GM19351 (cell line): ENCODE measurements around the gene OR5AU1.
"Not testable (repeated sequence)": the region's sequence is repeated elsewhere in the genome, so short reads cannot be mapped to it uniquely, and the experiment has no call there.

ENCODE experiments used
- ATAC-seq: cut with Tn5 transposase; IDR thresholded peaks from one replicate; pipeline ENCODE4 v1.9.1; 2021; ENCODE audit warnings: mild to moderate bottlenecking, moderate library complexity; ENCODE audit not compliant: unreplicated experiment

Gene OR5AU1

GRCh38 chr14:21182166-21182565, 26.3 kb upstream of the OR5AU1 start:
- ATAC-seq: no peak

- no peak for ATAC-seq
These were observed 15.3 kb upstream of the OR5AU1 start for GRCh38 chr14:21171128-21171527.

- no peak for ATAC-seq
These were observed 13.7 kb upstream of the OR5AU1 start for GRCh38 chr14:21169573-21169972.

- ATAC-seq: no peak
These were observed 12.2 kb upstream of the OR5AU1 start for GRCh38 chr14:21168055-21168454.

GRCh38 chr14:21165670-21166069, 9.8 kb upstream of the OR5AU1 start:
- not testable (repeated sequence) for ATAC-seq

GRCh38 chr14:21165002-21165605, 9.2 kb upstream of the OR5AU1 start:
- not testable (repeated sequence) for ATAC-seq

GRCh38 chr14:21163871-21164291, 8.0 kb upstream of the OR5AU1 start:
- ATAC-seq: no peak

- ATAC-seq: no peak
These were observed 6.2 kb upstream of the OR5AU1 start for GRCh38 chr14:21162081-21162480.

GRCh38 chr14:21160061-21160610, 4.3 kb upstream of the OR5AU1 start:
- no peak for ATAC-seq

- ATAC-seq: not testable (repeated sequence)
These were observed 2.3 kb upstream of the OR5AU1 start for GRCh38 chr14:21158175-21158574.

GRCh38 chr14:21149641-21150367, 6.1 kb downstream of the OR5AU1 start:
- ATAC-seq: no peak

GRCh38 chr14:21145437-21145836, 10.4 kb downstream of the OR5AU1 start:
- no peak for ATAC-seq

- no peak for ATAC-seq
These were observed 13.5 kb downstream of the OR5AU1 start for GRCh38 chr14:21142357-21142756.

GRCh38 chr14:21136024-21136423, 19.8 kb downstream of the OR5AU1 start:
- no peak for ATAC-seq

- no peak for ATAC-seq
These were observed 22.0 kb downstream of the OR5AU1 start for GRCh38 chr14:21133901-21134300.

GRCh38 chr14:21123429-21123828, 32.4 kb downstream of the OR5AU1 start:
- ATAC-seq: no peak

- no peak for ATAC-seq
These were observed 34.7 kb downstream of the OR5AU1 start for GRCh38 chr14:21121122-21121521.

GRCh38 chr14:21120686-21121085, 35.2 kb downstream of the OR5AU1 start:
- no peak for ATAC-seq

GRCh38 chr14:21118933-21119332, 36.9 kb downstream of the OR5AU1 start:
- ATAC-seq: no peak

- no peak for ATAC-seq
These were observed 42.5 kb downstream of the OR5AU1 start for GRCh38 chr14:21113369-21113768.

GRCh38 chr14:21112255-21112654, 43.6 kb downstream of the OR5AU1 start:
- no peak for ATAC-seq
